ENCODE measurements around the gene ERLEC1. TPM values are rescaled to one million over a fixed set of nuclear protein-coding genes. Genes with fewer than 3 reads are reported as not detected.

ERLEC1 gene
- total and polyA plus RNA-seq, 2 experiments from 2014 or later, result 73.2 to 75.3 TPM

DNA sequence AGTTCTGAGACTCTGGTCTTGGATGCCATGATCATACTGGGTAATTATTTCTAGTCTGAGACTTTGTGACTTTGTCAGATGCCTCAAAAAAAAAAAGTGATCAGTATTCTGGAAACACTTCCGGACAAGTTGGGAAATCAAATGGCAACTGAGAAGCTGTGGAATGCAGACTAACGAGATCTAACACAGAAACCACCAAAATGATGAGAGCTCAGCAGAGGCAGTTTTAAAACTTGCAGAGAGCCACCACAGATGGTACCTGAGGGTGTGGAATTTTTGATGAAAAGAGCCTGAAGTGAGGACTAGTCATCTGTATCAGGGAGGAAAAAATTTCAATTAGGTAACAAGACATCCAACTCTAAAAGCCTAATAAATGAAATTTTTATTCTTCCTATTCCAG, 78.4 kb downstream of the ERLEC1 start:
- H3K4me3 ChIP-seq, result no peak overlapping the region
- DNase-seq (ENCODE audit: low spot score), result no peak
- H3K4me2 ChIP-seq, result no peak overlapping the region
- H3K9me3 ChIP-seq (ENCODE audit: low read depth), result no peaks in the 10 kb centered on the region
- no peaks in the 10 kb centered on the region for H3K27me3 ChIP-seq
- H2AFZ ChIP-seq, result no peak overlapping the region
- no peaks in the 10 kb centered on the region for H3K9me2 ChIP-seq (replicated peaks; ENCODE audit: insufficient read depth)
- no peaks in the 10 kb centered on the region for H3K4me1 ChIP-seq (ENCODE audit: insufficient read depth)
- no peaks in the 10 kb centered on the region for H4K20me1 ChIP-seq (ENCODE audit: insufficient read depth, poor library complexity, severe bottlenecking)
- H3K27ac ChIP-seq, result no peak overlapping the region
- WGBS (ENCODE audit: low lambda C conversion rate, missing lambda C conversion rate), result 87% methylated on average over 2 of the region's 2 CpGs
- H3K36me3 ChIP-seq (replicated peaks; ENCODE audit: insufficient read depth, low read depth), result no peaks in the 10 kb centered on the region
- TF ChIP-seq, protein P1, sequence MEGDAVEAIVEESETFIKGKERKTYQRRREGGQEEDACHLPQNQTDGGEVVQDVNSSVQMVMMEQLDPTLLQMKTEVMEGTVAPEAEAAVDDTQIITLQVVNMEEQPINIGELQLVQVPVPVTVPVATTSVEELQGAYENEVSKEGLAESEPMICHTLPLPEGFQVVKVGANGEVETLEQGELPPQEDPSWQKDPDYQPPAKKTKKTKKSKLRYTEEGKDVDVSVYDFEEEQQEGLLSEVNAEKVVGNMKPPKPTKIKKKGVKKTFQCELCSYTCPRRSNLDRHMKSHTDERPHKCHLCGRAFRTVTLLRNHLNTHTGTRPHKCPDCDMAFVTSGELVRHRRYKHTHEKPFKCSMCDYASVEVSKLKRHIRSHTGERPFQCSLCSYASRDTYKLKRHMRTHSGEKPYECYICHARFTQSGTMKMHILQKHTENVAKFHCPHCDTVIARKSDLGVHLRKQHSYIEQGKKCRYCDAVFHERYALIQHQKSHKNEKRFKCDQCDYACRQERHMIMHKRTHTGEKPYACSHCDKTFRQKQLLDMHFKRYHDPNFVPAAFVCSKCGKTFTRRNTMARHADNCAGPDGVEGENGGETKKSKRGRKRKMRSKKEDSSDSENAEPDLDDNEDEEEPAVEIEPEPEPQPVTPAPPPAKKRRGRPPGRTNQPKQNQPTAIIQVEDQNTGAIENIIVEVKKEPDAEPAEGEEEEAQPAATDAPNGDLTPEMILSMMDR (IDR thresholded peaks at IDR 0.05; ENCODE audit: poor library complexity), result no peak
- TF ChIP-seq EZH2 (IDR thresholded peaks at IDR 0.05; ENCODE audit: borderline replicate concordance) (no peak), EZH2phosphoT487 (IDR thresholded peaks at IDR 0.05; ENCODE audit: low read depth, severe bottlenecking, unreplicated experiment) (no peak)
- H3K79me2 ChIP-seq, result no peaks in the 10 kb centered on the region

DNA sequence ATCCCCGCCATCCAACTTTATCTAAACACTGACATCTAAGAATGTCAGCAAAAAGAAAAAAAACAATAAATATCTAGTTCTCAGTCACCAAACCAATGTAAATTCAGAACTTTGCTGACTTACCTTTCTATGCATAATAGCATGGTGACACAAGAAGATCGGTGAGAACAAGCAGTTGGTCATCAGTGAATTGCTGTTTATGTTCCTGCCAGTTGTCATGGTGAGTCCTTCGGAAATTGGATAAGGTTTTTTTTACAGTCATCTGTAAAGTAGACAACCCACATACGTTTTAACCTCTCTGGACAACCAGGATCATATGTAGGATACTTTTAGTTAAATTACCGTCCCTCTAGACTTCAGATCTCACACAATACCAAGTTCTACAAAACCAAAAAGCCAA, 79.1 kb downstream of the ERLEC1 start:
- H3K9me2 ChIP-seq (replicated peaks; ENCODE audit: insufficient read depth), result no peaks in the 10 kb centered on the region
- H3K27me3 ChIP-seq, result no peaks in the 10 kb centered on the region
- H3K4me1 ChIP-seq (ENCODE audit: insufficient read depth), result no peaks in the 10 kb centered on the region
- no peak for TF ChIP-seq EZH2phosphoT487 (IDR thresholded peaks at IDR 0.05; ENCODE audit: low read depth, severe bottlenecking, unreplicated experiment)
- no peak for TF ChIP-seq EZH2 (IDR thresholded peaks at IDR 0.05; ENCODE audit: borderline replicate concordance)
- TF ChIP-seq, protein P1 (IDR thresholded peaks at IDR 0.05; ENCODE audit: poor library complexity), result no peak
- H3K36me3 ChIP-seq (replicated peaks; ENCODE audit: insufficient read depth, low read depth), result no peaks in the 10 kb centered on the region
- DNase-seq (ENCODE audit: low spot score), result no peak
- no peak overlapping the region for H3K4me3 ChIP-seq
- WGBS (ENCODE audit: low lambda C conversion rate, missing lambda C conversion rate), result 87% methylated on average over 5 of the region's 5 CpGs
- H3K4me2 ChIP-seq, result no peak overlapping the region
- no peaks in the 10 kb centered on the region for H3K79me2 ChIP-seq
- no peak overlapping the region for H2AFZ ChIP-seq
- H3K27ac ChIP-seq, result no peak overlapping the region
- no peaks in the 10 kb centered on the region for H4K20me1 ChIP-seq (ENCODE audit: insufficient read depth, poor library complexity, severe bottlenecking)
- no peaks in the 10 kb centered on the region for H3K9me3 ChIP-seq (ENCODE audit: low read depth)

DNA sequence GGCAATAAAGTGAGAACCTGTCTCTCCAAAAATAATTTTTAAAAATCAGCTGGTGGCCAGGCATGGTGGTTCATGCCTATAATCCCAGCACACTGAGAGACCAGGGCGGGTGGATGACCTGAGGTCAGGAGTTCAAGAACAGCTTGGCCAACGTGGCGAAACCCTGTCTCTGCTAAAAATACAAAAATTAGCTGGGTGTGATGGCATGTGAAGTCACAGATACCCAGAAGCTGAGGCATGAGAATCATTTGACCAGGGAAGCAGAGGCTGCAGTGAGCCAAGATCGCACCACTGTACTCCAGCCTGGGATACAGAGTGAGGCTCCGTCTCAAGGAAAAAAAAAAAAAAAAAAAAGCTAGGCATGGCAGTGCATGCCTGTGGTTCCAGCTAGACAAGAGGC, 80.3 kb downstream of the ERLEC1 start:
- DNase-seq (ENCODE audit: low spot score), result no peak
- H4K20me1 ChIP-seq (ENCODE audit: insufficient read depth, poor library complexity, severe bottlenecking), result no peaks in the 10 kb centered on the region
- H3K4me3 ChIP-seq, result no peak overlapping the region
- no peaks in the 10 kb centered on the region for H3K9me2 ChIP-seq (replicated peaks; ENCODE audit: insufficient read depth)
- TF ChIP-seq, protein P1 (IDR thresholded peaks at IDR 0.05; ENCODE audit: poor library complexity), result no peak
- TF ChIP-seq EZH2 (IDR thresholded peaks at IDR 0.05; ENCODE audit: borderline replicate concordance), result no peak
- TF ChIP-seq EZH2phosphoT487 (IDR thresholded peaks at IDR 0.05; ENCODE audit: low read depth, severe bottlenecking, unreplicated experiment), result no peak
- H3K4me1 ChIP-seq (ENCODE audit: insufficient read depth), result no peaks in the 10 kb centered on the region
- H3K36me3 ChIP-seq (replicated peaks; ENCODE audit: insufficient read depth, low read depth), result no peaks in the 10 kb centered on the region
- H3K79me2 ChIP-seq, result no peaks in the 10 kb centered on the region
- H3K4me2 ChIP-seq, result no peak overlapping the region
- WGBS (ENCODE audit: low lambda C conversion rate, missing lambda C conversion rate), result 96% methylated on average over 5 of the region's 5 CpGs
- no peak overlapping the region for H3K27ac ChIP-seq
- no peaks in the 10 kb centered on the region for H3K27me3 ChIP-seq
- H2AFZ ChIP-seq, result no peak overlapping the region
- H3K9me3 ChIP-seq (ENCODE audit: low read depth), result no peaks in the 10 kb centered on the region

DNA sequence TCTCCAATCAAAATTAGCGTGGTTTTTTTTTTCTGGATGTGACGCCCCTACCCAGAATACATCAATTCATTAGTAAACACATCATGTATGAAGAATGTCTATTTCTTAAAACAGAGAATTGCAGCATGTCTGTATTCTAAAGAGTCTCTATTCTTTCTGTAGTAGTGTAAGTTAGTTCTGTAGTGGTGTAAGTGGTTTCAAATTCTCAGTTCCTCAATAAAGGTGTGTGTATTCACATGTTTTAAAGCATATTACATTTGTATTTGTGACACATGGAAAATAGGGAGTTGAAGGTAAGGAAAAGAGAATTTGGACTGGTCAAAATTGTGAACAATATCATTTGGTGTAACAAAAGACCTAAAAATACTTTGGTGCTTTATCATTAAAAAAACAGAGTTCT, 80.9 kb downstream of the ERLEC1 start:
- Histone ChIP-seq H3K27ac (no peak overlapping the region), H3K4me3 (no peak overlapping the region), H2AFZ (no peak overlapping the region), H3K79me2 (no peaks in the 10 kb centered on the region), H4K20me1 (ENCODE audit: insufficient read depth, poor library complexity, severe bottlenecking) (no peaks in the 10 kb centered on the region), H3K4me2 (no peak overlapping the region), H3K27me3 (no peaks in the 10 kb centered on the region), H3K9me2 (replicated peaks; ENCODE audit: insufficient read depth) (no peaks in the 10 kb centered on the region), H3K36me3 (replicated peaks; ENCODE audit: insufficient read depth, low read depth) (no peaks in the 10 kb centered on the region), H3K4me1 (ENCODE audit: insufficient read depth) (no peaks in the 10 kb centered on the region), H3K9me3 (ENCODE audit: low read depth) (no peaks in the 10 kb centered on the region)
- DNase-seq (ENCODE audit: low spot score), result no peak
- WGBS (ENCODE audit: low lambda C conversion rate, missing lambda C conversion rate), result 100% methylated on average over 2 of the region's 2 CpGs
- TF ChIP-seq, protein P1 (IDR thresholded peaks at IDR 0.05; ENCODE audit: poor library complexity), result no peak
- TF ChIP-seq EZH2 (IDR thresholded peaks at IDR 0.05; ENCODE audit: borderline replicate concordance), result no peak
- TF ChIP-seq EZH2phosphoT487 (IDR thresholded peaks at IDR 0.05; ENCODE audit: low read depth, severe bottlenecking, unreplicated experiment), result no peak

All from hepatocyte (in vitro differentiated cells).